Measurements from ENCODE around the gene ADIRF.

GRCh38 chr10:86979296-86979818 lies 11.1 kb downstream of the ADIRF start:
- TF ChIP-seq RAD21 (IDR thresholded peaks at IDR 0.05; ENCODE audit: low read depth) (no peak), TEAD4 (IDR thresholded peaks at IDR 0.05) (no peak), REST (IDR thresholded peaks at IDR 0.05; ENCODE audit: low read depth) (no peak), FOXM1 (IDR thresholded peaks at IDR 0.05; ENCODE audit: borderline replicate concordance, low read depth) (no peak), ZBTB7A (IDR thresholded peaks at IDR 0.05; ENCODE audit: low read depth) (no peak), YY1 (IDR thresholded peaks at IDR 0.05; ENCODE audit: low read depth) (no peak), MAX (IDR thresholded peaks at IDR 0.05) (no peak), CEBPB (IDR thresholded peaks at IDR 0.05) (no peak), EGR1 (IDR thresholded peaks at IDR 0.05) (no peak), USF1 (IDR thresholded peaks at IDR 0.05) (no peak), NFIC (IDR thresholded peaks at IDR 0.05) (no peak), EP300 (IDR thresholded peaks at IDR 0.05; ENCODE audit: borderline replicate concordance) (no peak), CREB1 (IDR thresholded peaks at IDR 0.05; ENCODE audit: low read depth) (no peak), TCF12 (IDR thresholded peaks at IDR 0.05; ENCODE audit: low read depth) (no peak)

Data from Ishikawa (cell line).